ENCODE results near the gene ASB16. TPM values are rescaled to one million over a fixed set of nuclear protein-coding genes. Genes with fewer than 3 reads are reported as not detected.

ASB16 gene
- total RNA-seq, 1 experiment from 2014 or later: 0.37 TPM

- peaks cover 37% of the 10 kb centered on the region for H3K79me2 ChIP-seq (ENCODE audit: insufficient read depth, low read length)
- no peak for DNase-seq (ENCODE audit: low read depth, low spot score)
- RAD21 ChIA-PET (ENCODE audit: low non-redundant PET in 1 of 2, low total read pairs in 2 of 2, uncharacterized antibody in 2 of 2, unreplicated experiment in 2 of 2): no interaction called here
- intact Hi-C loops (cut with micrococcal nuclease): loop anchor here (10.0 kb wide), 1 partner anchor 308 kb away; no protein-coding TSS in a partner anchor
- no peaks in the 10 kb centered on the region for H3K9me3 ChIP-seq (ENCODE audit: control insufficient read depth in 1 of 2, insufficient read depth in 1 of 2, low read depth in 1 of 2, low read length in 2 of 2)
- H3K27me3 ChIP-seq (ENCODE audit: insufficient read depth, low read length): no peaks in the 10 kb centered on the region
- POLR2A ChIA-PET: no interaction called here
- peak overlapping the region; percentile 84; the same call in 1 of the 2 replicates for H3K9ac ChIP-seq (ENCODE audit: low read length)
- no peak overlapping the region; a peak in 1 of 4 replicates for H3K4me3 ChIP-seq (replicated peaks in 1 of 2; ENCODE audit: low read depth in 1 of 2, low read length in 2 of 2)
- ATAC-seq: no peak
- peaks cover 6 to 20% of the 10 kb centered on the region in 2 experiments; a peak in 2 of 4 replicates for H3K4me1 ChIP-seq (ENCODE audit: control insufficient read depth in 1 of 2, insufficient read depth in 2 of 2, low read length in 2 of 2)
- TF ChIP-seq FOSL1 (IDR thresholded peaks at IDR 0.05; ENCODE audit: low read depth) (no peak), EGR1 (IDR thresholded peaks at IDR 0.05; ENCODE audit: low read depth) (no peak), ZFX (IDR thresholded peaks at IDR 0.05) (no peak), ATF3 (IDR thresholded peaks at IDR 0.05) (no peak), RAD21 (IDR thresholded peaks at IDR 0.05; ENCODE audit: low read depth) (no peak), REST (IDR thresholded peaks at IDR 0.05; ENCODE audit: low read depth) (no peak)
- H3K9me2 ChIP-seq (ENCODE audit: insufficient read depth): no peaks in the 10 kb centered on the region
- no peaks in the 10 kb centered on the region for H4K20me1 ChIP-seq (ENCODE audit: insufficient read depth)
- H3K36me3 ChIP-seq (ENCODE audit: control insufficient read depth in 1 of 2, insufficient read depth in 2 of 2, low read length in 2 of 2): peaks cover 21 to 34% of the 10 kb centered on the region in 2 experiments; a peak in 3 of 4 replicates
- H3K4me2 ChIP-seq (ENCODE audit: low read length): peak overlapping the region; percentile 90
- no peak overlapping the region for H3K27ac ChIP-seq (ENCODE audit: low read depth, low read length)
- no TSS peak for BruUV-seq (replicated peaks)
- no peak overlapping the region for H2AFZ ChIP-seq (ENCODE audit: low read depth, low read length, poor library complexity, severe bottlenecking)
- CTCF ChIA-PET: interaction anchor here (1.5 to 2.5 kb wide), 2 partner anchors 14 to 114 kb away, joined by 6 to 17 read pairs; no protein-coding TSS in a partner anchor
Measured at GRCh38 chr17:44216694-44217093, 46.2 kb downstream of the ASB16 start.

Data from HCT116 (cell line).